Endothelial cell of umbilical vein (primary cell): Measurements from ENCODE around the gene HEATR5A. TPM values are rescaled to one million over a fixed set of nuclear protein-coding genes. Genes with fewer than 3 reads are reported as not detected.
"Not testable (repeated sequence)": the region's sequence is repeated elsewhere in the genome, so short reads cannot be mapped to it uniquely, and the experiment has no call there.

ENCODE experiments used
- BruUV-seq: library from RNA; stranded (reverse); fragments of 400-500 nt; replicated peaks from 2 replicates; lab custom pipeline; 2021; lab: Mats Ljungman, UMichigan
- CTCF ChIA-PET: fragments of 300-600, 350-600 bp; sonication (Branson Sonifier 250); formaldehyde crosslinking; loops from one replicate; lab custom pipeline; 2021; ENCODE audit warnings: antibody characterized with exemption, inconsistent platforms; lab: Charles Lee
- POLR2A ChIA-PET: fragments of 300-600, 350-600 bp; sonication (Branson Sonifier 250); formaldehyde crosslinking; loops from one replicate; lab custom pipeline; 2021; ENCODE audit warnings: antibody characterized with exemption, inconsistent platforms; lab: Charles Lee
- DNase-seq: peaks from one replicate; pipeline ENCODE4 v3.0.0-alpha.2; 2011; ENCODE audit warnings: low read depth, low spot score
- FAIRE-seq: peaks from 2 replicates; lab custom pipeline; 2011; peaks lifted over from hg19 to GRCh38; lab: Jason Lieb, UNC
- H2AFZ ChIP-seq: 2 replicates; pipeline ENCODE4 v1.6.0; 2012; ENCODE audit warnings: low read depth, low read length, control low read depth, inconsistent platforms
- H3K27ac ChIP-seq: 2 replicates; pipeline ENCODE4 v1.5.1; 2011; ENCODE audit warnings: low read depth, mild to moderate bottlenecking, control low read depth, low read length, moderate library complexity; ENCODE audit not compliant: insufficient read depth
- H3K27me3 ChIP-seq, 2 experiments: 2 replicates each; pipeline versions ENCODE4 v1.6.0 to v1.6.1; 2011; ENCODE audit warnings: low read length in 2 of 2, mixed read lengths in 1 of 2; ENCODE audit not compliant: control insufficient read depth in 2 of 2, insufficient read depth in 2 of 2
- H3K36me3 ChIP-seq, 2 experiments: 2 replicates in 1 of 2; 3 replicates in 1 of 2; pipeline ENCODE4 v1.5.1; 2011; ENCODE audit warnings: low read length in 2 of 2, mild to moderate bottlenecking in 1 of 2, moderate library complexity in 1 of 2; ENCODE audit not compliant: control insufficient read depth in 2 of 2, insufficient read depth in 2 of 2; ENCODE audit errors: extremely low read depth in 1 of 2
- H3K4me1 ChIP-seq: 3 replicates; pipeline ENCODE4 v1.5.1; 2011; ENCODE audit warnings: mild to moderate bottlenecking, low read length; ENCODE audit not compliant: control insufficient read depth, insufficient read depth; ENCODE audit errors: extremely low read depth
- H3K4me2 ChIP-seq: 2 replicates; pipeline ENCODE4 v1.6.1; 2011; ENCODE audit warnings: low read length, control low read depth, mixed read lengths; ENCODE audit not compliant: insufficient read depth
- H3K4me3 ChIP-seq, 3 experiments: fragments of 200-600 bp in 1 of 3; sonication (generic), shearing (Covaris generic) in 1 of 3; replicated peaks in 1 of 3; 2 replicates each; pipeline ENCODE4 v1.5.1; 2011 to 2016; ENCODE audit warnings: control low read depth in 3 of 3, low read length in 3 of 3, mild to moderate bottlenecking in 2 of 3, inconsistent platforms in 1 of 3, low read depth in 1 of 3, moderate library complexity in 1 of 3; ENCODE audit not compliant: insufficient read depth in 1 of 3
- H3K79me2 ChIP-seq: 2 replicates; pipeline ENCODE4 v1.6.0; 2012; ENCODE audit warnings: low read length, inconsistent platforms; ENCODE audit not compliant: control insufficient read depth, insufficient read depth
- H3K9ac ChIP-seq: replicated peaks from 2 replicates; pipeline ENCODE3; 2011; ENCODE audit warnings: low read length, control low read depth; ENCODE audit not compliant: insufficient read depth; ENCODE audit errors: extremely low read depth
- H3K9me1 ChIP-seq: replicated peaks from 3 replicates; pipeline ENCODE4 v1.6.0; 2011; ENCODE audit warnings: mild to moderate bottlenecking, low read length; ENCODE audit not compliant: control insufficient read depth, insufficient read depth; ENCODE audit errors: extremely low read depth
- H3K9me3 ChIP-seq: replicated peaks from 2 replicates; pipeline ENCODE4 v1.5.1; 2012; ENCODE audit warnings: low read length, inconsistent platforms; ENCODE audit not compliant: control insufficient read depth, insufficient read depth
- H4K20me1 ChIP-seq: replicated peaks from 2 replicates; pipeline ENCODE3; 2011; ENCODE audit warnings: mild to moderate bottlenecking, low read length; ENCODE audit not compliant: control insufficient read depth, insufficient read depth; ENCODE audit errors: extremely low read depth
- CTCF ChIP-seq, 2 donors: IDR thresholded peaks; 1 replicate in 1 of 2; 2 replicates in 1 of 2; pipeline ENCODE4 v1.5.1; 2011; ENCODE audit warnings: low read length in 2 of 2, mild to moderate bottlenecking in 2 of 2, moderate library complexity in 2 of 2, control low read depth in 1 of 2, inconsistent platforms in 1 of 2, low read depth in 1 of 2; ENCODE audit not compliant: insufficient read depth in 1 of 2; ENCODE audit errors: extremely low read depth in 1 of 2
- EZH2 ChIP-seq: IDR thresholded peaks from 2 replicates; pipeline ENCODE4 v1.6.1; 2012; ENCODE audit warnings: borderline replicate concordance, low read depth, mild to moderate bottlenecking, moderate library complexity, low read length, inconsistent platforms; ENCODE audit not compliant: severe bottlenecking
- FOS ChIP-seq: IDR thresholded peaks from 2 replicates; pipeline ENCODE4 v1.6.1; 2011; ENCODE audit warnings: mild to moderate bottlenecking, low read length, moderate library complexity, borderline replicate concordance; ENCODE audit not compliant: insufficient read depth
- GATA2 ChIP-seq: IDR thresholded peaks from 2 replicates; pipeline ENCODE4 v1.7.0; 2011; ENCODE audit warnings: low read depth, mild to moderate bottlenecking, moderate library complexity, mixed read lengths, low read length; ENCODE audit not compliant: insufficient read length, insufficient read depth
- JUN ChIP-seq: IDR thresholded peaks from 2 replicates; pipeline ENCODE4 v1.6.1; 2011; ENCODE audit warnings: borderline replicate concordance, low read depth; ENCODE audit not compliant: insufficient read length, insufficient read depth
- MAX ChIP-seq: IDR thresholded peaks from 2 replicates; pipeline ENCODE4 v1.6.1; 2011; ENCODE audit not compliant: insufficient read depth, insufficient read length
- MYC ChIP-seq: IDR thresholded peaks from one replicate; pipeline ENCODE4 v1.6.1; 2011; ENCODE audit warnings: mild to moderate bottlenecking, low read depth, low read length
- POLR2A ChIP-seq: IDR thresholded peaks from 2 replicates; pipeline ENCODE4 v1.6.1; 2012; ENCODE audit warnings: low read depth, mild to moderate bottlenecking, control low read depth, low read length
- POLR2AphosphoS5 ChIP-seq: IDR thresholded peaks from 2 replicates; pipeline ENCODE4 v1.6.1; 2012; ENCODE audit warnings: low read depth, mild to moderate bottlenecking, control low read depth, low read length, moderate library complexity; ENCODE audit not compliant: insufficient read depth
- dilution Hi-C: fragments of 300-500 bp; cut with MboI; formaldehyde crosslinking; loops from one replicate; pipeline ENCODE4 v1.15.0; 2019; ENCODE audit warnings: low sequenced_read_pairs; ENCODE audit not compliant: extremely low pct_ligation_motif_present
- intact Hi-C: fragments of 100-400 bp; cut with micrococcal nuclease; formaldehyde crosslinking; loops from one replicate; pipeline ENCODE4 v1.10.0; 2022
- polyA plus RNA-seq, 4 experiments: library from polyadenylated mRNA; depleted of rRNA in 3 of 4; stranded (reverse) in 3 of 4; unstranded in 1 of 4; fragments of >200 nt; gene quantifications; 2 replicates each; pipeline versions ENCODE4 v1.2.1 to v1.2.3, GENCODE V29; 2011 to 2012; ENCODE audit warnings: missing spikeins in 1 of 4
- total RNA-seq: library from RNA; stranded (reverse); gene quantifications from 2 replicates; pipeline ENCODE4 v1.2.3, GENCODE V29; 2021

HEATR5A gene
- total and polyA plus RNA-seq, 2 donors (not counting 3 experiments of a cell fraction or from before 2014, with no cell fraction given) = 12.6 to 45.3 TPM

GRCh38 chr14:31336646-31337045, 83.7 kb downstream of the HEATR5A start:
- DNase-seq = no peak

GRCh38 chr14:31331395-31331794, 89.0 kb downstream of the HEATR5A start:
- H3K4me3 ChIP-seq, H2AFZ ChIP-seq, H3K9ac ChIP-seq, DNase-seq, intact Hi-C loops, FAIRE-seq, H3K4me2 ChIP-seq, H3K9me1 ChIP-seq, H3K79me2 ChIP-seq, H3K4me1 ChIP-seq, H3K36me3 ChIP-seq, H3K27ac ChIP-seq, BruUV-seq, H3K9me3 ChIP-seq, POLR2A ChIA-PET, H4K20me1 ChIP-seq, H3K27me3 ChIP-seq, dilution Hi-C loops: not testable (repeated sequence)
- CTCF ChIA-PET = interaction anchor here (1.0 kb wide), 1 partner anchor 68 kb away, joined by 4 read pairs; no protein-coding TSS in a partner anchor

More at GRCh38 chr14:31336646-31337045, 83.7 kb downstream of the HEATR5A start:
- no peak for TF ChIP-seq POLR2AphosphoS5
- no peak for TF ChIP-seq MAX
- TF ChIP-seq MYC = no peak
- TF ChIP-seq CTCF (IDR thresholded peaks at IDR 0.05; ENCODE audit: extremely low read depth in 1 of 2, insufficient read depth in 1 of 2, low read depth in 1 of 2, low read length in 2 of 2) = no peak
- TF ChIP-seq EZH2 = no peak
- TF ChIP-seq POLR2A = no peak
- no peak for TF ChIP-seq GATA2
- no peak for TF ChIP-seq JUN
- no peak for TF ChIP-seq FOS
- no peak overlapping the region for H3K9ac ChIP-seq
- peaks cover 0 to 3% of the 10 kb centered on the region in 2 experiments for H3K36me3 ChIP-seq
- no peak overlapping the region for H3K27ac ChIP-seq
- intact Hi-C loops = no loop called here
- H3K4me3 ChIP-seq = no peak overlapping the region
- H3K9me3 ChIP-seq = no peaks in the 10 kb centered on the region
- no peaks in the 10 kb centered on the region for H3K4me1 ChIP-seq
- dilution Hi-C loops = no loop called here
- no peaks in the 10 kb centered on the region for H3K27me3 ChIP-seq
- no peaks in the 10 kb centered on the region for H3K79me2 ChIP-seq
- no peak overlapping the region for H3K4me2 ChIP-seq
- no peak for FAIRE-seq
- POLR2A ChIA-PET = interaction anchor here (0.7 kb wide), 2 partner anchors 87 to 129 kb away, joined by 3 to 4 read pairs; no protein-coding TSS in a partner anchor
- no peaks in the 10 kb centered on the region for H4K20me1 ChIP-seq
- CTCF ChIA-PET = interaction anchor here (1.7 kb wide), 1 partner anchor 129 kb away, joined by 7 read pairs; the partner anchor contains the start of gene HECTD1
- no peaks in the 10 kb centered on the region for H3K9me1 ChIP-seq
- BruUV-seq = no TSS peak
- H2AFZ ChIP-seq = no peak overlapping the region
